Ammon's horn (tissue), 1 donor: ENCODE results near the gene GRAPL.
"Not testable (repeated sequence)": the region's sequence is repeated elsewhere in the genome, so short reads cannot be mapped to it uniquely, and the experiment has no call there.

ENCODE experiments used
- DNase-seq: peaks from one replicate; pipeline ENCODE4 v3.0.0-alpha.2; 2016; ENCODE audit warnings: low spot score

Gene GRAPL

GRCh38 chr17:19127148-19127980 lies at the start of gene GRAPL:
Gene GRAPL, plus strand, starts transcription at chr17:19127589. Its CDS starts 31 bp downstream, at chr17:19127620.
- not testable (repeated sequence) for DNase-seq

DNA sequence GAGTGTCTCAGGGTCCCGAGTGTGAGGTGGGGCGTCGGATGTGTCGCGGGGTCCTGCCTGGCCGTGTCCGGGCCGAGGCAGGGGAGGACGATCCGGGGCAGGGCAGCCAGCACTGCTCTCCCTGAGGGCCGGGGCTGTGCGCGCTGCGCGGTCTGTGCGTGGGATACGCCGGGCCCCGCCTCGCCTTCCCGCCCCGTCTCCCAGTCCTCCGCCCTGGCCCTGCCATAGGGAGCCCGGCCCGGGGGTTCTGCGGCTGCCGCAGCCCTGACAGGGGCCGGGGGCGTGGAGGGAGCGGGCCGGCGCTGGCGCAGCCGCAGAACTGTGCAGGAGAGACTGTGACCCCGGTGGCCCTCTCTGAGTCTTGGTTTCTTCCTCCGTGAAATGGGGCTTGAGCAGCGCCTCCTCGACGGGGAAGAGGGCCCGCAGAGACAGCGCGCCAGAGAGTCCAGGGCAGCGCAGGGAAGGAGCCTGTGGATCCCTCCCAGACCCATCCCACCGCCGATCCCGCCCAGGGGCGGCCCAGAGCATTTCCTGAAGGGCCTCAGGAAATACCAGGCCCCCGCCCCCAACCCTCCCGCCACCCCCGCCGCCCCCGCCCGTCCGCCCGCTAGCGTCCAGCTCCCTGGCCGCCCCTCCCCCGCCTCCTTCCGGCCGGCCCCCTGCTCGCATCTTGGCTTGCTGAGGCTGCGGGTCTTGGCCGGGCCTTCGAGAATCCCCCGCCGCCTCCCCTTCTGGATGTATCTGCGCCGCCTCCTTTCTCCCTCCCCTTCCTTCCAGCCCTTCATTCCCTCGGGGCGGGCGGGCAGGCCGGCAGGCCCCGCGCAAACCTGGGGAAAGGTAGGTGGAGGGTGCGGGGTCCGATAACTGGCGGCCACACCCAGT lies 38.3 kb upstream of the GRAPL start:
- DNase-seq = not testable (repeated sequence)

GRCh38 chr17:19090058-19090772 lies 37.2 kb upstream of the GRAPL start:
- not testable (repeated sequence) for DNase-seq

- DNase-seq = not testable (repeated sequence)
These were observed 34.4 kb upstream of the GRAPL start for GRCh38 chr17:19092737-19093683.

GRCh38 chr17:19093684-19094438 lies 33.5 kb upstream of the GRAPL start:
- DNase-seq = not testable (repeated sequence)

- not testable (repeated sequence) for DNase-seq
These were observed 18.9 kb upstream of the GRAPL start for GRCh38 chr17:19108517-19108916.

- DNase-seq = not testable (repeated sequence)
These were observed 16.9 kb upstream of the GRAPL start for GRCh38 chr17:19110189-19111097.

DNA sequence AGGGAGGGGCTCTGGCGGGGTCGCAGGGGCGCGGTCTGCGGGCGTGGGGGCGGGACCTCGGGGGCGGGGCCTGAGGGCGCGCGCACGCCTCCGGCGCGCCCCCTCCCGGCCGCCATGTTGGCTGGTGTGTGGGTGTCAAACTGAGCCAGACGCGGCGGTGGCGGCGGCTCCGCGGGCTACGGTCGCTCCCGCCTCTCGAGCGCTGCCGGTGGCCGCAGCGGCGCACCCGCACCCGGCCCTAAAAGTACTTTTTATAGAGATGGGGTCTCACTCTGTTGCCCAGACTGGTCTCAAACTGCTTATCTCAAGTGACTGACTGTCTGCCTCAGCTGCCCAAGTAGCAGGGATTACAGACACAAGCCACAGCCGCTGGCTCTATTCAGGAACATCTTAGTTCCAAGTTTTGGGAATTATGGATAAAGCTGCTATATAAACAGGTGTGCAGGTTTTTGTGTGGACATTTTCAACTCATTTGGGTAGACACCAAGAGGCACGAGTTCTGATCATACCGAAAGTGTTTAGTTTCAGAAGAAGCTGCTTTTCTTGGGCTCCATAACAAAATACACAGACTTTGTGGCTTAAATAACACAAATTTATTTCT lies 16.2 kb upstream of the GRAPL start:
- not testable (repeated sequence) for DNase-seq

- DNase-seq = not testable (repeated sequence)
These were observed 15.5 kb upstream of the GRAPL start for GRCh38 chr17:19111801-19112458.

GRCh38 chr17:19112459-19112826 lies 14.9 kb upstream of the GRAPL start:
- not testable (repeated sequence) for DNase-seq

GRCh38 chr17:19118695-19119094 lies 8.7 kb upstream of the GRAPL start:
- not testable (repeated sequence) for DNase-seq

DNA sequence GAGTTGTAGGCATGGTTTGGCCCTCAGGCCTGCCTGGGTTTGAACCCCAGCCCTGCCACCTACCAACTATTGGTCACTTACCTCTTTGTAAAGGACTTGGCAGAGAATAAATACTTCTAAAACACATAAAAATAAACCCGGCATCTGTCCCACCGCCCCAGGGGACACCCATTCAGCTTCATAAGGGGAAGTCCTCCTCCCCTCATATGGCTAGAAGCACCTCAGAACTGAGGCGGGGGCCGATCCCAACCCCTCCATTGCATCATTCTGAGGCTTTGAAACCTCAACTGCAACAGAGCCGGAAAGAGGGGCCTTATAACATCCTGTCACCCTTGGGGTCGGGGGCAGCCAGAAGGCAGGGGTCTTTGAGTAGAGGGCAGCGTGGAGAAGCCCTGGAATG lies 2.1 kb upstream of the GRAPL start:
- DNase-seq = not testable (repeated sequence)

GRCh38 chr17:19129500-19129899 lies 2.1 kb downstream of the GRAPL start:
- DNase-seq = not testable (repeated sequence)

- not testable (repeated sequence) for DNase-seq
These were observed 3.7 kb downstream of the GRAPL start for GRCh38 chr17:19131108-19131507.

DNA sequence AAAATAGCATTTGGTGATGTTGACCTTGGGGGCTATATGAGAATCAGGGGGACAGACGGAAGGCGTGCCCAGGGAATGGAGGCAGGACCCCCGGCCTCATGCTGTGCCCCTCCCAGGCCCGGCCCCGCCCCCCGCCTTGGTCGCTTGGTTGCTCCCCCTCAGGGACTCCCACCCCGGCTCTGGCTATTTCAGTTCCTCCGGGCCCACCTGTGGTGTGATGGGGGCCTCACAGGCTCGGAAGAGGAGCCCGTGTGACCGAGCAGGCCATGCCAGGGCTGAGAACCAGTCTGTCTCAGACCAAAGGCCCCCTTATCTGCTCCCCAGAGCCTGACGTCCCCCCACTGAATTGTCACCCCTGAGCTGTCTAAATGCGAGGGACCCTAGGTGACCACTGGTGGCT lies 4.4 kb downstream of the GRAPL start:
- DNase-seq = not testable (repeated sequence)

GRCh38 chr17:19133793-19134192 lies 6.4 kb downstream of the GRAPL start:
- DNase-seq = not testable (repeated sequence)

GRCh38 chr17:19135391-19135790 lies 8.0 kb downstream of the GRAPL start:
- DNase-seq = not testable (repeated sequence)

GRCh38 chr17:19136138-19136537 lies 8.7 kb downstream of the GRAPL start:
- not testable (repeated sequence) for DNase-seq
